SK-N-SH (cell line): ENCODE measurements around the gene UPF2. TPM values are rescaled to one million over a fixed set of nuclear protein-coding genes. Genes with fewer than 3 reads are reported as not detected.

Source experiments
- CTCF ChIA-PET: fragments of 300-600, 350-600 bp; formaldehyde crosslinking; extraction: SDS; loops from one replicate; lab custom pipeline; 2021; lab: Yijun Ruan, JAX
- POLR2A ChIA-PET: fragments of 350-600 bp; sonication (Branson Sonifier 250); formaldehyde crosslinking; extraction: SDS; loops from one replicate; lab custom pipeline; 2020; ENCODE audit warnings: antibody characterized with exemption, inconsistent platforms; lab: Yijun Ruan, JAX
- DNase-seq: peaks from one replicate; pipeline ENCODE4 v3.0.0; 2012
- H2AFZ ChIP-seq: fragments of 200-600 bp; sonication (generic); 2 replicates; pipeline ENCODE4 v1.8.1; 2016; ENCODE audit warnings: antibody characterized with exemption, mild to moderate bottlenecking, low read depth
- H3F3A ChIP-seq: fragments of 200-600 bp; sonication (generic); replicated peaks from 2 replicates; pipeline ENCODE3; 2016; ENCODE audit warnings: antibody characterized with exemption, mild to moderate bottlenecking; ENCODE audit not compliant: insufficient read depth
- H3K27ac ChIP-seq, 2 experiments: fragments of 200-500 bp in 1 of 2; fragments of 200-600 bp in 1 of 2; sonication (Bioruptor generic) in 1 of 2; sonication (generic), shearing (Covaris generic) in 1 of 2; 2 replicates each; pipeline versions ENCODE4 v1.5.1 to v1.6.1; 2014 to 2016; ENCODE audit warnings: low read depth in 2 of 2, inconsistent platforms in 1 of 2, low read length in 1 of 2, mild to moderate bottlenecking in 1 of 2, mixed read lengths in 1 of 2
- H3K27me3 ChIP-seq: fragments of 200-600 bp; sonication (generic), shearing (Covaris generic); 2 replicates; pipeline ENCODE4 v1.6.1; 2016; ENCODE audit warnings: mixed run types; ENCODE audit not compliant: insufficient read depth
- H3K36me3 ChIP-seq, 2 experiments: fragments of 200-500 bp in 1 of 2; fragments of 200-600 bp in 1 of 2; sonication (Bioruptor generic) in 1 of 2; sonication (generic) in 1 of 2; replicated peaks in 1 of 2; 2 replicates each; pipeline versions ENCODE3 to v1.5.1; 2014 to 2016; ENCODE audit warnings: low read length in 1 of 2, mild to moderate bottlenecking in 1 of 2; ENCODE audit not compliant: insufficient read depth in 2 of 2, control insufficient read depth in 1 of 2
- H3K4me1 ChIP-seq, 2 experiments: fragments of 200-500 bp in 1 of 2; fragments of 200-600 bp in 1 of 2; sonication (Bioruptor generic) in 1 of 2; sonication (generic), shearing (Covaris generic) in 1 of 2; 2 replicates each; pipeline versions ENCODE4 v1.5.1 to v1.6.1; 2014 to 2016; ENCODE audit warnings: low read depth in 1 of 2, low read length in 1 of 2, mixed run types in 1 of 2; ENCODE audit not compliant: insufficient read depth in 2 of 2, control insufficient read depth in 1 of 2
- H3K4me2 ChIP-seq: fragments of 200-600 bp; sonication (generic), shearing (Covaris generic); 2 replicates; pipeline ENCODE4 v1.6.1; 2017; ENCODE audit warnings: mixed run types
- H3K4me3 ChIP-seq, 2 experiments: fragments of 200-500 bp in 1 of 2; fragments of 200-600 bp in 1 of 2; sonication (Bioruptor generic) in 1 of 2; sonication (generic), shearing (Covaris generic) in 1 of 2; 2 replicates each; pipeline versions ENCODE4 v1.5.1 to v1.8.1; 2014 to 2016; ENCODE audit warnings: low read depth in 2 of 2, inconsistent platforms in 1 of 2, low read length in 1 of 2, mild to moderate bottlenecking in 1 of 2, mixed read lengths in 1 of 2, moderate library complexity in 1 of 2
- H3K79me2 ChIP-seq: fragments of 200-600 bp; sonication (generic); 2 replicates; pipeline ENCODE4 v1.8.1; 2017; ENCODE audit warnings: mild to moderate bottlenecking; ENCODE audit not compliant: insufficient read depth
- H3K9ac ChIP-seq: fragments of 200-600 bp; sonication (generic); 2 replicates; pipeline ENCODE4 v1.6.1; 2017; ENCODE audit warnings: mixed run types
- H3K9me2 ChIP-seq: fragments of 200-600 bp; sonication (generic); 2 replicates; pipeline ENCODE4 v1.6.1; 2017; ENCODE audit warnings: mixed run types
- H3K9me3 ChIP-seq: fragments of 200-600 bp; sonication (generic); 2 replicates; pipeline ENCODE4 v1.6.1; 2017; ENCODE audit warnings: mixed run types, mild to moderate bottlenecking, moderate library complexity
- H4K20me1 ChIP-seq: fragments of 200-600 bp; sonication (generic); 2 replicates; pipeline ENCODE4 v1.6.1; 2017; ENCODE audit warnings: mild to moderate bottlenecking, mixed run types; ENCODE audit not compliant: insufficient read depth
- CTCF ChIP-seq: fragments of 200-600 bp; sonication (generic); IDR thresholded peaks from 2 replicates; pipeline ENCODE4 v1.6.1; 2017; ENCODE audit warnings: antibody characterized with exemption, mild to moderate bottlenecking, moderate library complexity
- ELF1 ChIP-seq: IDR thresholded peaks from 2 replicates; pipeline ENCODE4 v1.4.0; 2012
- EZH2phosphoT487 ChIP-seq: fragments of 200-600 bp; sonication (generic); IDR thresholded peaks from 2 replicates; pipeline ENCODE4 v1.6.1; 2017; ENCODE audit warnings: low read depth, mixed run types, mild to moderate bottlenecking, antibody characterized with exemption, moderate library complexity, borderline replicate concordance
- FOSL2 ChIP-seq: IDR thresholded peaks from 2 replicates; pipeline ENCODE4 v1.4.0; 2012; ENCODE audit warnings: low read depth, mild to moderate bottlenecking, moderate library complexity, borderline replicate concordance
- FOXJ3 ChIP-seq: sonication (generic); formaldehyde crosslinking; IDR thresholded peaks from 2 replicates; pipeline ENCODE4 v1.5.1; 2020; ENCODE audit warnings: mild to moderate bottlenecking, missing genetic modification reagents
- FOXM1 ChIP-seq: IDR thresholded peaks from 2 replicates; pipeline ENCODE4 v1.4.0; 2012; ENCODE audit warnings: low read depth, mild to moderate bottlenecking
- JUND ChIP-seq: IDR thresholded peaks from 2 replicates; pipeline ENCODE4 v1.4.0; 2012
- MEF2A ChIP-seq: IDR thresholded peaks from 2 replicates; pipeline ENCODE4 v1.4.0; 2012; ENCODE audit warnings: low read depth, borderline replicate concordance
- NFIC ChIP-seq: IDR thresholded peaks from 2 replicates; pipeline ENCODE4 v1.4.0; 2012; ENCODE audit warnings: borderline replicate concordance
- NRF1 ChIP-seq: IDR thresholded peaks from 2 replicates; pipeline ENCODE4 v1.6.1; 2012; ENCODE audit warnings: low read depth, mild to moderate bottlenecking, low read length
- RAD21 ChIP-seq: IDR thresholded peaks from 2 replicates; pipeline ENCODE4 v1.6.1; 2012; ENCODE audit warnings: mild to moderate bottlenecking, low read length
- RCOR1 ChIP-seq: fragments of 150-350 bp; IDR thresholded peaks from 2 replicates; pipeline ENCODE4 v1.6.1; 2017; ENCODE audit warnings: antibody characterized with exemption, low read length
- TCF12 ChIP-seq: IDR thresholded peaks from 2 replicates; pipeline ENCODE4 v1.4.0; 2012
- TEAD4 ChIP-seq: IDR thresholded peaks from 2 replicates; pipeline ENCODE4 v1.4.0; 2012; ENCODE audit warnings: mild to moderate bottlenecking, borderline replicate concordance; ENCODE audit not compliant: insufficient read depth
- WGBS: methylation state at CpG from one replicate; pipeline ENCODE4 v1.1.6; 2017; ENCODE audit warnings: low lambda C conversion rate; 5-methylcytosine and 5-hydroxymethylcytosine counted together
- polyA plus RNA-seq, 3 experiments: library from polyadenylated mRNA; depleted of rRNA; stranded (reverse); fragments of >200 nt; gene quantifications; 2 replicates each; pipeline ENCODE4 v1.2.3, GENCODE V29; 2012
- TF ChIP-seq, protein P1 (sequence below): IDR thresholded peaks from 2 replicates; pipeline ENCODE4 v1.4.0; 2012; ENCODE audit warnings: low read depth, borderline replicate concordance
- TF ChIP-seq, protein P2 (sequence below): fragments of 150-350 bp; IDR thresholded peaks from 2 replicates; pipeline ENCODE4 v1.6.1; 2016; ENCODE audit warnings: mild to moderate bottlenecking, low read depth, low read length

Gene UPF2
- polyA plus RNA-seq, 1 of the 3 experiments (the other 2 are of a cell fraction): 4.7 TPM

DNA sequence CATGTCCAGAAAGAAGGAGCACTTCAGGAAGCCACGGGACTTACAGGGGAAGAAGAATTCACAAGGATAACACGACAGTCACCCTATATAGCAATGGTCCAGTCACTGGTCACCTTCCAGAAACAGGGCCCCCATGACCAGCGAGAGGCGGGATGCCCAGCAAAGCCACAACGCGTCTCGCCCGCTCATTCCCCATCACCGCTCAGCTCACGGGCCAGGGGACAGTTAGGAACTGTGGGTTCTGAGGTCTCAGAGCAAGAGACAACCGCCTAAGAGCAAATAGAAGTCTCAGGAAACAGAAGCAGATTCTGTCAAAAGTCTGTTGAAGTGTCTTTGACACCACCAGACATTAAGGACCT is 147.5 kb downstream of the UPF2 start (continued):
- TF ChIP-seq CTCF: no peak

DNA sequence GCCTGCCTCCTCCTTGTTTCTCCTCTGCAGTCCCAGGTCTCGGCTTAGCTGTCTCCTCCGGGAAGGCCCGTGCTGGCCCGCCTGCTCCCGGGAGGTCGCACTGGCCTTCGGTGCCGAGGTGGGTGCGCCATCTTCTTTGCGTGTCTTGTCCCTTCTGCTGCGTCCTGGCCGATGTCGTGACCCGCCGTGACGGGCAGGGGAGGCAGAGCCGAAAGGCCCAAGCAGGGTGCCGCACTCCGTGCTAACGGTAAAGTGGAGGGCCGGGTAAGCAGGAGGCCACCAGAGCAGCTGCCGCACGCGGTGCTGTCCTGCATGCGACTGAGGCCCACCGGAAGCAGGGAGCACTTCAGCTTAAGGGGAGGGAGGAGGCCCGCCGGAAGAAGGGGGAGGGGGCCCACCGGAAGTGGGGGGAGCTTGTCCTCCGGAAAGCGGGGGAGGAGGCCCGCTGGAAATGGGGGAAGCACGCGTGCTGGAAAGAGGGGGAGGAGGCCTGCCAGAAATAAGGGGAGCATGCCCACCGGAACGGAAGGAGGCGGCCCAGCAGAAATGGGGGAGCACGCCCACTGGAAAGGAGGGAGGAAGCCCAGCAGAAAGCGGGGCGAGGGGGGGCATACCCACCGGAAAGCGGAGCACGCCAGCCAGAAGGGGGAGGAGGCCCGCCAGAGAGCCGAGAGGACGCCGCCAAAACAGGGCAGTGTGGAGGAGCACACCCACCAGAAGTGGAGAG is 148.1 kb downstream of the UPF2 start:
- WGBS: 86% methylated on average over 46 of the region's 47 CpGs
- TF ChIP-seq FOXM1 (no peak), EZH2phosphoT487 (no peak), CTCF (no peak), FOXJ3 (no peak)
- TF ChIP-seq, all 33 proteins: peak for 0
- Histone ChIP-seq H3F3A (no peaks in the 10 kb centered on the region), H2AFZ (no peak overlapping the region), H3K9me3 (no peaks in the 10 kb centered on the region), H4K20me1 (no peaks in the 10 kb centered on the region), H3K9me2 (no peaks in the 10 kb centered on the region), H3K27me3 (no peaks in the 10 kb centered on the region), H3K27ac (no peak overlapping the region), H3K4me3 (no peak overlapping the region), H3K36me3 (no peaks in the 10 kb centered on the region), H3K4me1 (peaks cover 0 to 3% of the 10 kb centered on the region in 2 experiments; a peak in 1 of 4 replicates), H3K9ac (no peak overlapping the region), H3K4me2 (no peak overlapping the region), H3K79me2 (no peaks in the 10 kb centered on the region)
- no peak for DNase-seq
- ChIA-PET CTCF (interaction anchor here (1.1 kb wide), 1 partner anchor 75 kb away, joined by 3 read pairs; no protein-coding TSS in a partner anchor), POLR2A (no interaction called here)

DNA sequence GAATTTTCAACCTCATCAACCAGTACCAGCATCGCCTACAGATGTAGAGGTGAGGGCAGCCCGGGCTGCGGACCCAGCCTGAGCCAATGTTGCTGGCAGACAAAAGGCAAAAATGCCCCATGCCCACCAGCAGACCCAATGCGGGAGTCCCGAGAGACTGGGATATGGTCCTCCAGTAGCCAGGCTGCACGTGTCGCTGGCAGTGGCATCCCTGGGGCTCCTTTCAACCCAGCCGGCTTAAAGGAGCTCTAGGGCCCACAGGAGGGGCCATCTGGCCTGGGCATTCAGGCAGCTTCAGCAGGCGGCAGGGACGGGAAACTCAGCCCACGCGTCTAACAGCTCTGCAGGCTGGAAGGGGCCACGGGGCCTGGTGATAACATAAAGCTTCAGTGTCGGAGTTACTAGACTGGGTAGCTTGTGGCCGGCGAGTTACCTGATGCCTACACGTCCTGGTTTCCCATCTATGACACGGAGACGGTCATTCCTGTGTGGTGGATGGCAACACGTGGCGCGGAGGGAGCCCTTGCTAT is 148.8 kb downstream of the UPF2 start:
- H3K27me3 ChIP-seq: no peaks in the 10 kb centered on the region
- H3K9me2 ChIP-seq: no peaks in the 10 kb centered on the region
- no peaks in the 10 kb centered on the region for H3K9me3 ChIP-seq
- no peaks in the 10 kb centered on the region for H3K36me3 ChIP-seq
- no peak overlapping the region for H2AFZ ChIP-seq
- no peaks in the 10 kb centered on the region for H3F3A ChIP-seq
- TF ChIP-seq EZH2phosphoT487 (no peak), NFIC (no peak), MEF2A (no peak), TCF12 (no peak), RCOR1 (no peak), JUND (no peak), NRF1 (no peak), FOXJ3 (no peak), FOSL2 (no peak), RAD21 (no peak), ELF1 (no peak), TEAD4 (no peak)
- TF ChIP-seq, protein P1, sequence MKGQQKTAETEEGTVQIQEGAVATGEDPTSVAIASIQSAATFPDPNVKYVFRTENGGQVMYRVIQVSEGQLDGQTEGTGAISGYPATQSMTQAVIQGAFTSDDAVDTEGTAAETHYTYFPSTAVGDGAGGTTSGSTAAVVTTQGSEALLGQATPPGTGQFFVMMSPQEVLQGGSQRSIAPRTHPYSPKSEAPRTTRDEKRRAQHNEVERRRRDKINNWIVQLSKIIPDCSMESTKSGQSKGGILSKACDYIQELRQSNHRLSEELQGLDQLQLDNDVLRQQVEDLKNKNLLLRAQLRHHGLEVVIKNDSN: no peak
- TF ChIP-seq, protein P2, sequence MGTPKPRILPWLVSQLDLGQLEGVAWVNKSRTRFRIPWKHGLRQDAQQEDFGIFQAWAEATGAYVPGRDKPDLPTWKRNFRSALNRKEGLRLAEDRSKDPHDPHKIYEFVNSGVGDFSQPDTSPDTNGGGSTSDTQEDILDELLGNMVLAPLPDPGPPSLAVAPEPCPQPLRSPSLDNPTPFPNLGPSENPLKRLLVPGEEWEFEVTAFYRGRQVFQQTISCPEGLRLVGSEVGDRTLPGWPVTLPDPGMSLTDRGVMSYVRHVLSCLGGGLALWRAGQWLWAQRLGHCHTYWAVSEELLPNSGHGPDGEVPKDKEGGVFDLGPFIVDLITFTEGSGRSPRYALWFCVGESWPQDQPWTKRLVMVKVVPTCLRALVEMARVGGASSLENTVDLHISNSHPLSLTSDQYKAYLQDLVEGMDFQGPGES: no peak
- no peaks in the 10 kb centered on the region for H3K79me2 ChIP-seq
- POLR2A ChIA-PET: no interaction called here
- no peak overlapping the region for H3K4me2 ChIP-seq
- no peaks in the 10 kb centered on the region for H4K20me1 ChIP-seq
- H3K4me1 ChIP-seq: peaks cover 0 to 3% of the 10 kb centered on the region in 2 experiments; a peak in 1 of 4 replicates
- 78% methylated on average over 13 of the region's 22 CpGs for WGBS
- no peak overlapping the region for H3K9ac ChIP-seq
- DNase-seq: no peak
- CTCF ChIA-PET: interaction anchor here (1.1 kb wide), 1 partner anchor 74 kb away, joined by 3 read pairs; no protein-coding TSS in a partner anchor
- no peak overlapping the region for H3K4me3 ChIP-seq
- H3K27ac ChIP-seq: no peak overlapping the region
